CD4-positive, alpha-beta T cell treated with Interleukin-15 for 4 hours (primary cell): ENCODE results near the gene GABARAPL1.
"Not testable (repeated sequence)": the region's sequence is repeated elsewhere in the genome, so short reads cannot be mapped to it uniquely, and the experiment has no call there.

ENCODE experiments used
- DNase-seq: peaks from one replicate; pipeline ENCODE4 v3.0.0-alpha.2; 2020; ENCODE audit warnings: low spot score

The GABARAPL1 gene

GRCh38 chr12:10212739-10213131, at the start of gene GABARAPL1:
Gene GABARAPL1, plus strand, starts transcription at chr12:10212877. Its CDS starts 253 bp downstream, at chr12:10213130.
- DNase-seq, result peak; percentile 79

- no peak for DNase-seq
Measured at GRCh38 chr12:10163084-10163483, 49.6 kb upstream of the GABARAPL1 start.

- no peak for DNase-seq
Measured at GRCh38 chr12:10165421-10165820, 47.3 kb upstream of the GABARAPL1 start.

GRCh38 chr12:10167599-10167998, 45.1 kb upstream of the GABARAPL1 start:
- DNase-seq, result no peak

GRCh38 chr12:10169104-10169503, 43.6 kb upstream of the GABARAPL1 start:
- DNase-seq, result no peak

GRCh38 chr12:10170216-10170615, 42.5 kb upstream of the GABARAPL1 start:
- DNase-seq, result no peak

GRCh38 chr12:10171973-10172728, 40.5 kb upstream of the GABARAPL1 start, which contains the start of gene OLR1:
Gene OLR1, minus strand, starts transcription at chr12:10172132. Its CDS starts 55 bp downstream, at chr12:10172077.
- no peak for DNase-seq

- DNase-seq, result no peak
Measured at GRCh38 chr12:10174986-10175614, 37.6 kb upstream of the GABARAPL1 start.

GRCh38 chr12:10175846-10176636, 36.6 kb upstream of the GABARAPL1 start:
- no peak for DNase-seq

GRCh38 chr12:10178821-10179220, 33.9 kb upstream of the GABARAPL1 start, which contains the start of gene TMEM52B:
Gene TMEM52B, plus strand, starts transcription at chr12:10179032. Its CDS starts 543 bp downstream, at chr12:10179575.
- DNase-seq, result no peak

GRCh38 chr12:10179776-10180181, 32.9 kb upstream of the GABARAPL1 start:
- no peak for DNase-seq

GRCh38 chr12:10182354-10183049, 30.2 kb upstream of the GABARAPL1 start:
- no peak for DNase-seq

- no peak for DNase-seq
Measured at GRCh38 chr12:10184261-10184843, 28.3 kb upstream of the GABARAPL1 start.

- DNase-seq, result no peak
Measured at GRCh38 chr12:10186299-10186698, 26.4 kb upstream of the GABARAPL1 start.

- not testable (repeated sequence) for DNase-seq
Measured at GRCh38 chr12:10186958-10187357, 25.7 kb upstream of the GABARAPL1 start.

GRCh38 chr12:10189653-10190052, 23.0 kb upstream of the GABARAPL1 start:
- DNase-seq, result no peak

GRCh38 chr12:10190558-10191388, 21.9 kb upstream of the GABARAPL1 start:
- DNase-seq, result peak; percentile 63

GRCh38 chr12:10191865-10192264, 20.8 kb upstream of the GABARAPL1 start:
- no peak for DNase-seq

GRCh38 chr12:10194160-10194670, 18.5 kb upstream of the GABARAPL1 start:
- no peak for DNase-seq

GRCh38 chr12:10196210-10196609, 16.5 kb upstream of the GABARAPL1 start:
- DNase-seq, result no peak
